Fibroblast of upper back skin (primary cell): ENCODE data around the gene COL11A2.

ENCODE experiments used
- DNase-seq: peaks from one replicate; pipeline ENCODE4 v3.0.0-alpha.2; 2013

COL11A2 gene

GRCh38 chr6:33206027-33206863 lies 14.0 kb upstream of the COL11A2 start:
- DNase-seq: peak; percentile 31

GRCh38 chr6:33205191-33206026 lies 13.1 kb upstream of the COL11A2 start:
- peak; percentile 66 for DNase-seq

GRCh38 chr6:33204415-33205190 lies 12.3 kb upstream of the COL11A2 start, which contains the start of gene HSD17B8:
TSS of gene HSD17B8 (plus strand) at chr6:33204655. CDS start at chr6:33204669, 14 bp downstream.
- DNase-seq: peak; percentile 91

- DNase-seq: no peak
These were observed 11.8 kb upstream of the COL11A2 start for GRCh38 chr6:33204165-33204414.

- DNase-seq: no peak
These were observed 11.3 kb upstream of the COL11A2 start for GRCh38 chr6:33203443-33204164.

- no peak for DNase-seq
These were observed 10.5 kb upstream of the COL11A2 start for GRCh38 chr6:33202799-33203198.

- no peak for DNase-seq
These were observed 9.7 kb upstream of the COL11A2 start for GRCh38 chr6:33201935-33202334.

- DNase-seq: no peak
These were observed 8.9 kb upstream of the COL11A2 start for GRCh38 chr6:33201147-33201545.

- DNase-seq: peak; percentile 100
These were observed 8.2 kb upstream of the COL11A2 start, which contains the start of the genes RXRB and SLC39A7 for GRCh38 chr6:33200219-33201146. TSS of gene RXRB (minus strand) at chr6:33200665. CDS start at chr6:33200476, 189 bp downstream. TSS of gene SLC39A7 (plus strand) at chr6:33200867. CDS start at chr6:33201246, 379 bp downstream.

- DNase-seq: peak; percentile 41
These were observed 7.5 kb upstream of the COL11A2 start for GRCh38 chr6:33199687-33200218.

GRCh38 chr6:33198853-33199436 lies 6.7 kb upstream of the COL11A2 start:
- no peak for DNase-seq

GRCh38 chr6:33198159-33198852 lies 6.0 kb upstream of the COL11A2 start:
- no peak for DNase-seq

- peak; percentile 52 for DNase-seq
These were observed 5.3 kb upstream of the COL11A2 start for GRCh38 chr6:33197431-33198048.

- DNase-seq: no peak
These were observed 3.3 kb upstream of the COL11A2 start for GRCh38 chr6:33195304-33196165.

- no peak for DNase-seq
These were observed 2.2 kb upstream of the COL11A2 start for GRCh38 chr6:33194431-33194979.

GRCh38 chr6:33193619-33194018 lies 1.4 kb upstream of the COL11A2 start:
- DNase-seq: no peak

GRCh38 chr6:33192671-33193602 lies 670 bp upstream of the COL11A2 start:
- no peak for DNase-seq
